Heart right ventricle (tissue), 16 donors: ENCODE results near the gene BUB1B. TPM values are rescaled to one million over a fixed set of nuclear protein-coding genes. Genes with fewer than 3 reads are reported as not detected.
"Not testable (repeated sequence)": the region's sequence is repeated elsewhere in the genome, so short reads cannot be mapped to it uniquely, and the experiment has no call there.

Source experiments
- ATAC-seq, 8 donors: fragments of 200-7000 bp; cut with Tn5 transposase; one replicate each; pipeline ENCODE4 v1.9.1; 2020; ENCODE audit warnings: mild to moderate bottlenecking in 8 of 8, moderate library complexity in 8 of 8, moderate number of reproducible peaks in 1 of 8
- DNase-seq, 2 donors: peaks; one replicate each; pipeline ENCODE4 v3.0.0-alpha.2; 2020
- H3K27ac ChIP-seq, 10 donors: fragments of 200-600 bp; sonication (generic) in 2 of 10; one replicate each; pipeline versions ENCODE4 v1.5.0 to v1.8.0; 2020 to 2022; ENCODE audit warnings: mild to moderate bottlenecking in 3 of 10
- H3K27me3 ChIP-seq, 7 donors: fragments of 200-600 bp; one replicate each; pipeline ENCODE4 v1.8.0; 2021 to 2022; ENCODE audit warnings: mild to moderate bottlenecking in 2 of 7
- H3K36me3 ChIP-seq, 9 donors: fragments of 200-600 bp; sonication (generic) in 1 of 9; one replicate each; pipeline versions ENCODE4 v1.5.0 to v1.8.0; 2020 to 2022; ENCODE audit warnings: mild to moderate bottlenecking in 2 of 9
- H3K4me1 ChIP-seq, 9 donors: fragments of 200-600 bp; sonication (generic) in 1 of 9; one replicate each; pipeline versions ENCODE4 v1.5.0 to v1.8.0; 2020 to 2022; ENCODE audit warnings: mild to moderate bottlenecking in 4 of 9
- H3K4me3 ChIP-seq, 10 donors: fragments of 200-600 bp; sonication (generic) in 2 of 10; one replicate each; pipeline versions ENCODE4 v1.5.0 to v1.8.0; 2020 to 2022; ENCODE audit warnings: mild to moderate bottlenecking in 7 of 10, moderate library complexity in 2 of 10
- H3K9me3 ChIP-seq, 11 donors: fragments of 200-600 bp in 10 of 11; sonication (generic) in 2 of 11; one replicate each; pipeline versions ENCODE4 v1.5.0 to v1.8.0; 2013 to 2022; ENCODE audit warnings: mild to moderate bottlenecking in 2 of 11, control low read depth in 1 of 11, moderate library complexity in 1 of 11
- CTCF ChIP-seq, 9 donors: fragments of 200-600 bp; sonication (generic) in 2 of 9; IDR thresholded peaks; one replicate each; pipeline versions ENCODE4 v1.5.0 to v1.8.0; 2021 to 2022; ENCODE audit warnings: antibody characterized with exemption in 9 of 9, mild to moderate bottlenecking in 5 of 9, moderate library complexity in 1 of 9
- WGBS, 2 donors: extraction: QIAGEN DNeasy Blood & Tissue Kit; methylation state at CpG; one replicate each; pipeline ENCODE4 v1.1.7; 2013; ENCODE audit warnings: inconsistent platforms in 1 of 2; 5-methylcytosine and 5-hydroxymethylcytosine counted together
- intact Hi-C, 10 donors: fragments of 100-400 bp; cut with DNase I; formaldehyde crosslinking; loops; one replicate each; pipeline versions ENCODE4 v1.11.1 to v1.14.2; 2022
- polyA plus RNA-seq, 2 donors: library from polyadenylated mRNA; stranded (reverse); fragments of 200-250 nt; gene quantifications; one replicate each; pipeline ENCODE4 v1.2.3, GENCODE V29; 2013
- total RNA-seq, 10 donors: library from RNA; stranded (reverse); fragmentation: NEBNext Ultra II Directional in 3 of 10; extraction: Animal tissue kit (Norgen Biotek cat#: 25700) in 3 of 10; gene quantifications; one replicate each; pipeline versions ENCODE4 v1.2.1 to v1.2.4, GENCODE V29; 2021 to 2023
- donor health status: Arrhythmogenic right ventricular cardiomyopathy.
- donor health status: ischemic (EF 13 %, LVEDD 7.1; RV severe dilation, severe dysfunction).
- donor health status: healthy with polysubstance abuse.
- donor health status: DM: no; HTN: yes; CAD: no.
- donor health status: DM: no; HTN: no; CAD: no.
- donor health status: ischemic (EF 25% LVEDD 6.9; RV normal size, moderate dysfunction).
- donor health status: ischemic (EF 25% LVEDD 5.7; RV mildly dilated, moderate dysfunction).
- donor health status: healthy.
- donor health status: DM: yes; HTN: yes; CAD: no.
- donor health status: Ischemic cardiomyopathy.
- donor health status: ischemic (EF 35%, LVEDD 5.7; RV mildly dilated, moderate dysfunction).
- donor health status: nonischemic (EF 11% LVEDD 7.7; RV severe dilation, severe dysfunction).
- donor health status: DM: yes; HTN: yes; CAD: no.
- donor health status: PGD.
- donor health status: ischemic (EF 29% LVEDD 5.4; RV normal size, mild dysfunction).
- donor health status: nonischemic (EF 23%, LVEDD 6.1; RV moderate dilation, normal function).

BUB1B gene
- total and polyA plus RNA-seq, 12 donors: 0.17 to 5.1 (median 1.0) TPM

- H3K27me3 ChIP-seq: no peaks in the 10 kb centered on the region
- H3K4me3 ChIP-seq: no peak overlapping the region
- ATAC-seq (no peak), DNase-seq (no peak)
- intact Hi-C loops: no loop called here
- no peaks in the 10 kb centered on the region for H3K36me3 ChIP-seq
- WGBS, 2 donors: 71% methylated on average over 9 of the region's 9 CpGs
- H3K4me1 ChIP-seq: no peaks in the 10 kb centered on the region
- H3K27ac ChIP-seq: no peak overlapping the region
- no peak for TF ChIP-seq CTCF (IDR thresholded peaks at IDR 0.05)
- no peaks in the 10 kb centered on the region for H3K9me3 ChIP-seq
Measured at GRCh38 chr15:40150163-40150925, 10.5 kb upstream of the BUB1B start.

- Histone ChIP-seq H3K9me3 (no peaks in the 10 kb centered on the region), H3K36me3 (no peaks in the 10 kb centered on the region), H3K27ac (no peak overlapping the region), H3K27me3 (no peaks in the 10 kb centered on the region), H3K4me1 (no peaks in the 10 kb centered on the region), H3K4me3 (no peak overlapping the region)
- intact Hi-C loops: no loop called here
- no peak for TF ChIP-seq CTCF (IDR thresholded peaks at IDR 0.05)
- no peak for ATAC-seq
- DNase-seq: no peak
- 65 to 66% methylated on average over 6 of the region's 6 CpGs for WGBS, 2 donors
Measured at GRCh38 chr15:40151499-40151898, 9.4 kb upstream of the BUB1B start.

- H3K27ac ChIP-seq: no peak overlapping the region
- H3K9me3 ChIP-seq: no peaks in the 10 kb centered on the region
- ATAC-seq (no peak), DNase-seq (no peak)
- H3K36me3 ChIP-seq: no peaks in the 10 kb centered on the region
- H3K4me1 ChIP-seq: no peaks in the 10 kb centered on the region
- H3K4me3 ChIP-seq: no peak overlapping the region
- no peaks in the 10 kb centered on the region for H3K27me3 ChIP-seq
- TF ChIP-seq CTCF (IDR thresholded peaks at IDR 0.05): no peak
- WGBS, 2 donors: 93% methylated on average over 4 of the region's 4 CpGs
- intact Hi-C loops: no loop called here
Measured at GRCh38 chr15:40151991-40152390, 8.9 kb upstream of the BUB1B start.

- not testable (repeated sequence) for H3K4me1 ChIP-seq, ATAC-seq, H3K9me3 ChIP-seq, H3K36me3 ChIP-seq, H3K27ac ChIP-seq, H3K4me3 ChIP-seq, H3K27me3 ChIP-seq, DNase-seq
- WGBS, 2 donors: 87% methylated on average over 1 of the region's 1 CpG; no CpG with 5 or more reads in 1 of the 2 donors
- intact Hi-C loops: loop anchor here in 1 of 10 donors (5.0 kb wide), 1 partner anchor 43 kb away; no protein-coding TSS in a partner anchor
Measured at GRCh38 chr15:40154821-40155220, 6.0 kb upstream of the BUB1B start.

GRCh38 chr15:40155270-40155910 is 5.5 kb upstream of the BUB1B start:
- Histone ChIP-seq H3K9me3 (no peaks in the 10 kb centered on the region), H3K27me3 (no peaks in the 10 kb centered on the region), H3K36me3 (no peaks in the 10 kb centered on the region), H3K4me1 (peaks cover 0 to 2% (median under 1%) of the 10 kb centered on the region in 9 donors), H3K4me3 (no peak overlapping the region), H3K27ac (no peak overlapping the region)
- no peak for TF ChIP-seq CTCF (IDR thresholded peaks at IDR 0.05)
- intact Hi-C loops: loop anchor here in 1 of 10 donors (5.0 kb wide), 1 partner anchor 43 kb away; no protein-coding TSS in a partner anchor
- WGBS, 2 donors: 60 to 71% methylated on average over 4 of the region's 5 CpGs
- DNase-seq: no peak
- ATAC-seq: no peak
